Mucosa of gallbladder (tissue), 1 donor: Measurements from ENCODE around the gene SPDEF. TPM values are rescaled to one million over a fixed set of nuclear protein-coding genes. Genes with fewer than 3 reads are reported as not detected.

Experiments
- DNase-seq: peaks from one replicate; pipeline ENCODE4 v3.0.0-alpha.2; 2020; ENCODE audit warnings: low spot score
- total RNA-seq: library from RNA; stranded (reverse); gene quantifications from one replicate; pipeline ENCODE4 v1.2.1, GENCODE V29; 2021
- donor health status: DM: no; HTN: no; CAD: no.

The SPDEF gene
- total RNA-seq, 1 donor from 2014 or later = 16.7 TPM

- DNase-seq = peak; percentile 71
Observed at GRCh38 chr6:34546551-34547321, 9.4 kb downstream of the SPDEF start.

- DNase-seq = no peak
Observed at GRCh38 chr6:34544776-34545471, 11.2 kb downstream of the SPDEF start.

GRCh38 chr6:34544052-34544604, 12.0 kb downstream of the SPDEF start:
- no peak for DNase-seq

- no peak for DNase-seq
Observed at GRCh38 chr6:34543421-34543820, 12.7 kb downstream of the SPDEF start.

GRCh38 chr6:34540841-34541240, 15.3 kb downstream of the SPDEF start:
- DNase-seq = no peak

- no peak for DNase-seq
Observed at GRCh38 chr6:34540222-34540621, 15.9 kb downstream of the SPDEF start.

GRCh38 chr6:34539181-34539580, 16.9 kb downstream of the SPDEF start:
- no peak for DNase-seq

- DNase-seq = no peak
Observed at GRCh38 chr6:34538581-34538980, 17.5 kb downstream of the SPDEF start.

GRCh38 chr6:34537922-34538550, 18.1 kb downstream of the SPDEF start:
- no peak for DNase-seq

GRCh38 chr6:34536959-34537848, 18.9 kb downstream of the SPDEF start:
- DNase-seq = no peak

- DNase-seq = peak; percentile 28
Observed at GRCh38 chr6:34536251-34536958, 19.7 kb downstream of the SPDEF start.

- no peak for DNase-seq
Observed at GRCh38 chr6:34535646-34536045, 20.5 kb downstream of the SPDEF start.

GRCh38 chr6:34535199-34535598, 20.9 kb downstream of the SPDEF start:
- DNase-seq = no peak

GRCh38 chr6:34534656-34535055, 21.5 kb downstream of the SPDEF start:
- no peak for DNase-seq

- no peak for DNase-seq
Observed at GRCh38 chr6:34534146-34534545, 22.0 kb downstream of the SPDEF start.

GRCh38 chr6:34532230-34532629, 23.9 kb downstream of the SPDEF start:
- no peak for DNase-seq

- DNase-seq = no peak
Observed at GRCh38 chr6:34531580-34532201, 24.4 kb downstream of the SPDEF start.

GRCh38 chr6:34530753-34531365, 25.3 kb downstream of the SPDEF start:
- DNase-seq = no peak

- DNase-seq = peak; percentile 85
Observed at GRCh38 chr6:34529665-34530327, 26.3 kb downstream of the SPDEF start.
